ENCODE data around the gene TNFSF10.
A peak's percentile ranks its signal among the peaks of the same experiment; 100 is the strongest.

The TNFSF10 gene

DNA sequence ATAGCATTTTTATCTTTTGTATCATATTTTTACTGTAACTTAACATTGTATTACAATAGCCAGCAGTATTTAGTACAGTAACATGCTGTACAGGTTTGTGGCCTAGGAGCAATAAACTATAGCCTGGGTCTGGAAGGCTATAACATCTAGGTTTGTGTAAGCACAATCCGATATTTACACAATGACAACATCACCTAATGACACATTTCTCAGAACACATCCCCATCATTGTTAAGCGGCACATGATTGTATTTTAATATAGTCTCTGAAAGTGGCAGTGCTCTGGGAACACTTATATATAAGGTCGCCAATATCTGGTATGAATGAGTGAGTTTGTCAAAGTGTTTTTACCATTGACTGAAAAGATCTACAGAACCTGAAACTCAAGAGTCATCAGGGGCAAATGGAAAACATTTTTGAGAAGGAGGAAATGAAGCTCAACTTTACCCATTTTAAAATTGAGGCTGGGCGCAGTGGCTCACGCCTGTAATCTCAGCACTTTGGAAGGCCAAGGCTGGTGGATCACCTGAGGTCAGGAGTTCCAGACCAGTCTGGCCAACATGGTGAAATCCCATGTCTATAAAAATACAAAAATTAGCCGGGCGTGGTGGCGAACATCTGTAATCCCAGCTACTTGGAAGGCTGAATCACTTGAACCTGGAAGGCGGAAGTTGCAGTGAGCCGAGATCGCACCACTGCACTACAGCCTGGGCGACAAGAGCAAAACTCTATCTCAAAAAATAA is 38.8 kb upstream of the TNFSF10 start:
- DNase-seq (ENCODE audit: low read depth), result no peak
- no peak overlapping the region for H3K4me3 ChIP-seq (replicated peaks; ENCODE audit: low read depth, low read length)
- TF ChIP-seq, protein P1, sequence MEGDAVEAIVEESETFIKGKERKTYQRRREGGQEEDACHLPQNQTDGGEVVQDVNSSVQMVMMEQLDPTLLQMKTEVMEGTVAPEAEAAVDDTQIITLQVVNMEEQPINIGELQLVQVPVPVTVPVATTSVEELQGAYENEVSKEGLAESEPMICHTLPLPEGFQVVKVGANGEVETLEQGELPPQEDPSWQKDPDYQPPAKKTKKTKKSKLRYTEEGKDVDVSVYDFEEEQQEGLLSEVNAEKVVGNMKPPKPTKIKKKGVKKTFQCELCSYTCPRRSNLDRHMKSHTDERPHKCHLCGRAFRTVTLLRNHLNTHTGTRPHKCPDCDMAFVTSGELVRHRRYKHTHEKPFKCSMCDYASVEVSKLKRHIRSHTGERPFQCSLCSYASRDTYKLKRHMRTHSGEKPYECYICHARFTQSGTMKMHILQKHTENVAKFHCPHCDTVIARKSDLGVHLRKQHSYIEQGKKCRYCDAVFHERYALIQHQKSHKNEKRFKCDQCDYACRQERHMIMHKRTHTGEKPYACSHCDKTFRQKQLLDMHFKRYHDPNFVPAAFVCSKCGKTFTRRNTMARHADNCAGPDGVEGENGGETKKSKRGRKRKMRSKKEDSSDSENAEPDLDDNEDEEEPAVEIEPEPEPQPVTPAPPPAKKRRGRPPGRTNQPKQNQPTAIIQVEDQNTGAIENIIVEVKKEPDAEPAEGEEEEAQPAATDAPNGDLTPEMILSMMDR (IDR thresholded peaks at IDR 0.05; ENCODE audit: low read length, missing control alignments), result no peak

- DNase-seq (ENCODE audit: low read depth), result no peak
- TF ChIP-seq, protein P1 (IDR thresholded peaks at IDR 0.05; ENCODE audit: low read length, missing control alignments), result no peak
- H3K4me3 ChIP-seq (replicated peaks; ENCODE audit: low read depth, low read length), result no peak overlapping the region
Measured at GRCh38 chr3:172560586-172560985, 37.4 kb upstream of the TNFSF10 start.

DNA sequence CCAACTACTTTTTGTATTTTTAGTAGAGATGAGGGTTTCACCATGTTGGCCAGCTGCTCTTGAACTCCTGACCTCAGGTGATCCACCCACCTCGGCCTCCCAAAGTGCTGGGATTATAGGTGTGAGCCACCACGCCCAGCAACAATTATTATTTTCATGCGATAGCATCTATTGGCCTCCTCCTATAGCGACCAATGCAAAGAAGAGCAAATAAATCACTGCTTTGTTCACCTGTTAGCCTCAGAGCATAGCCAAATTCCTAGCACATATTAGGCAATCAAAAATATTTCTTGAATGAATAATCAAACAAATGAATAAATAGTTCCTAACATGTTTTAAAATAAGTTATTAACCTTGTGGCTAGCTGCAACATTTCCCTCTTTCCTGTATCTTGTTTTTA is 36.8 kb upstream of the TNFSF10 start:
- TF ChIP-seq, protein P1 (IDR thresholded peaks at IDR 0.05; ENCODE audit: low read length, missing control alignments), result no peak

DNA sequence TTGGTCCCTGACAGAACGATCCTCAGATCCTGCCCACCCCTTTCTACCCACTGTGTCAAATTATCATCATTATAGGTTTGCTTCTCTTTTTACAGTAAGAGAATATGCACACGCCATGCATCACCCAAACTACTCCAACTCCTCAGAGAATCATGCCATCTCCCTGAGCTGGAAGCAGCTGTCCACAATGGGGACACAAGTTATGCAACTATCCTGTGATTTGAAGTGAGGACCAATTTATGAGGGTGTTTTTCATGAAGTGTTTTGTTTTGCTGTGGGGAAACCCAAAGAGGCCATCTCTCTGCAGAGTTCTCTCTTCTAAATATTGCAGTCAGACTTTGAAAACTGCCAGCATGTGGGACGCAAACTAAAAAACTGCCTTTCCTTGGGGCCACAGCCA is 35.8 kb upstream of the TNFSF10 start:
- DNase-seq (ENCODE audit: low read depth), result no peak
- TF ChIP-seq, protein P1 (IDR thresholded peaks at IDR 0.05; ENCODE audit: low read length, missing control alignments), result no peak
- H3K4me3 ChIP-seq (replicated peaks; ENCODE audit: low read depth, low read length), result no peak overlapping the region

More for the DNA sequence above, 36.8 kb upstream of the TNFSF10 start:
- DNase-seq (ENCODE audit: low read depth), result peak; percentile 41
- no peak overlapping the region for H3K4me3 ChIP-seq (replicated peaks; ENCODE audit: low read depth, low read length)

- TF ChIP-seq, protein P1 (IDR thresholded peaks at IDR 0.05; ENCODE audit: low read length, missing control alignments), result no peak
- DNase-seq (ENCODE audit: low read depth), result peak; percentile 76
- no peak overlapping the region for H3K4me3 ChIP-seq (replicated peaks; ENCODE audit: low read depth, low read length)
Measured at GRCh38 chr3:172557515-172558220, 34.4 kb upstream of the TNFSF10 start.

GRCh38 chr3:172553526-172554252 is 30.5 kb upstream of the TNFSF10 start:
- DNase-seq (ENCODE audit: low read depth), result no peak
- no peak overlapping the region for H3K4me3 ChIP-seq (replicated peaks; ENCODE audit: low read depth, low read length)
- TF ChIP-seq, protein P1 (IDR thresholded peaks at IDR 0.05; ENCODE audit: low read length, missing control alignments), result no peak
